GM18520 (cell line): ENCODE data around the gene NR2F1.

Experiments
- ATAC-seq: cut with Tn5 transposase; IDR thresholded peaks from one replicate; pipeline ENCODE4 v1.9.1; 2021; ENCODE audit not compliant: unreplicated experiment

NR2F1 gene

GRCh38 chr5:93635991-93636390 lies 53.0 kb downstream of the NR2F1 start:
- no peak for ATAC-seq

DNA sequence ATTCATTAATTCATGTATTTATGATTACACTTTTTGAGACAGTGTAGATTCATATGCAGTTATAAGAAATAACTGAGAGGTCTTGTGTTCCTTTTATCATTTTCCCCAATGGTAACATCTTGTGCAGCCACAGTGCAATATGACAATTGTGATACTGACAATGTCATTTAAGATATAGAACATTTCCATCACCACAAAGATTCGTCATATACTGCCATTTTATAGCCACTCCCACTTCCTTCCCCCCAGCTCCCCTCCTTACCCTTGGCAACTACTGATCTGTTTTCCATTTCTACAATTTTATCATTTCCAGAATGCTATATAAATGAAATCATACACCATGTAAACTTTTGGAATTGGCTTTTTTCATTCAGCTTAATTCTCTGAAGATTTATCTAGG lies 53.8 kb downstream of the NR2F1 start:
- no peak for ATAC-seq

DNA sequence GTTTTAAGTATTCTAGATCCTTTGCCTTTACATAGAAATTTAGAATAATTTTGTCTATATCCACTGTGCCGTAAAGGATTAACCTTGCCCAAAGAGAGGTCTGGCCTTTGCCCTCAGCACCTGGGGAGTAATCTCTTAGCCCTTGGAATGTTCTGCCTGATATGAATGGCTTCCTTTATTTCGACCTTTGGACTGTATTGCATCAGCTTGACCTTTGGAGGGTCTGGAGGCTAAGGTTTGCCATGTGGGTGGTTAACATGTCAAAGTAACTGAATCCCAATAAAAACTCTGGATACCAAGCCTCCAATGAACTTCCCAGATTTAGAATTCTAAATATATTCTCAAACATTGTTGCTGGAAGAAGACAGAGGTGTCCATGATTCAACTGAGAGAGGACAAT lies 54.7 kb downstream of the NR2F1 start:
- ATAC-seq: no peak

GRCh38 chr5:93642526-93642925 lies 59.5 kb downstream of the NR2F1 start:
- ATAC-seq: no peak
